ENCODE data around the gene MOBP. TPM values are rescaled to one million over a fixed set of nuclear protein-coding genes. Genes with fewer than 3 reads are reported as not detected.

The MOBP gene
- total and polyA plus RNA-seq, 2 of the 8 experiments (the other 6 are each of a cell fraction or from before 2014, with no cell fraction given) = 0.06 to 0.50 TPM

DNA sequence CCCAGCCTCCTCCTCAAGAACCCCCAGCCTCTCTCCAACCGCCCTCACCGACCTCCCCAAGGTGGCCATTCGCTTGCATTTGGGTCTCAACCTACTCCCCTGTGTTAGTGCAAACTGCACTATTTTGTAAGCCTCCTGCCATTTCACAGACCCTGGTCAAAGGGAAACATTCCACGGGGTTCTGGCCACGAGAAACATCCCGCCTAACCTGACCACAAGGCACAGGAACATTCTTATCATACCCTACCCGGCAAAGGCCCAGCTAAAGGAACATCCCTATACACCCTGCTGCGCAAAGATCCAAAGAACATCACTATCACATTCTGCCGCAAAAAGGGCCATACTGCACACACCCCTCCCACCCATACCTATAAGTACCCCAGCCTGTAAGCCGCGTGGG is 38.0 kb upstream of the MOBP start (continued):
- TF ChIP-seq, protein P1, sequence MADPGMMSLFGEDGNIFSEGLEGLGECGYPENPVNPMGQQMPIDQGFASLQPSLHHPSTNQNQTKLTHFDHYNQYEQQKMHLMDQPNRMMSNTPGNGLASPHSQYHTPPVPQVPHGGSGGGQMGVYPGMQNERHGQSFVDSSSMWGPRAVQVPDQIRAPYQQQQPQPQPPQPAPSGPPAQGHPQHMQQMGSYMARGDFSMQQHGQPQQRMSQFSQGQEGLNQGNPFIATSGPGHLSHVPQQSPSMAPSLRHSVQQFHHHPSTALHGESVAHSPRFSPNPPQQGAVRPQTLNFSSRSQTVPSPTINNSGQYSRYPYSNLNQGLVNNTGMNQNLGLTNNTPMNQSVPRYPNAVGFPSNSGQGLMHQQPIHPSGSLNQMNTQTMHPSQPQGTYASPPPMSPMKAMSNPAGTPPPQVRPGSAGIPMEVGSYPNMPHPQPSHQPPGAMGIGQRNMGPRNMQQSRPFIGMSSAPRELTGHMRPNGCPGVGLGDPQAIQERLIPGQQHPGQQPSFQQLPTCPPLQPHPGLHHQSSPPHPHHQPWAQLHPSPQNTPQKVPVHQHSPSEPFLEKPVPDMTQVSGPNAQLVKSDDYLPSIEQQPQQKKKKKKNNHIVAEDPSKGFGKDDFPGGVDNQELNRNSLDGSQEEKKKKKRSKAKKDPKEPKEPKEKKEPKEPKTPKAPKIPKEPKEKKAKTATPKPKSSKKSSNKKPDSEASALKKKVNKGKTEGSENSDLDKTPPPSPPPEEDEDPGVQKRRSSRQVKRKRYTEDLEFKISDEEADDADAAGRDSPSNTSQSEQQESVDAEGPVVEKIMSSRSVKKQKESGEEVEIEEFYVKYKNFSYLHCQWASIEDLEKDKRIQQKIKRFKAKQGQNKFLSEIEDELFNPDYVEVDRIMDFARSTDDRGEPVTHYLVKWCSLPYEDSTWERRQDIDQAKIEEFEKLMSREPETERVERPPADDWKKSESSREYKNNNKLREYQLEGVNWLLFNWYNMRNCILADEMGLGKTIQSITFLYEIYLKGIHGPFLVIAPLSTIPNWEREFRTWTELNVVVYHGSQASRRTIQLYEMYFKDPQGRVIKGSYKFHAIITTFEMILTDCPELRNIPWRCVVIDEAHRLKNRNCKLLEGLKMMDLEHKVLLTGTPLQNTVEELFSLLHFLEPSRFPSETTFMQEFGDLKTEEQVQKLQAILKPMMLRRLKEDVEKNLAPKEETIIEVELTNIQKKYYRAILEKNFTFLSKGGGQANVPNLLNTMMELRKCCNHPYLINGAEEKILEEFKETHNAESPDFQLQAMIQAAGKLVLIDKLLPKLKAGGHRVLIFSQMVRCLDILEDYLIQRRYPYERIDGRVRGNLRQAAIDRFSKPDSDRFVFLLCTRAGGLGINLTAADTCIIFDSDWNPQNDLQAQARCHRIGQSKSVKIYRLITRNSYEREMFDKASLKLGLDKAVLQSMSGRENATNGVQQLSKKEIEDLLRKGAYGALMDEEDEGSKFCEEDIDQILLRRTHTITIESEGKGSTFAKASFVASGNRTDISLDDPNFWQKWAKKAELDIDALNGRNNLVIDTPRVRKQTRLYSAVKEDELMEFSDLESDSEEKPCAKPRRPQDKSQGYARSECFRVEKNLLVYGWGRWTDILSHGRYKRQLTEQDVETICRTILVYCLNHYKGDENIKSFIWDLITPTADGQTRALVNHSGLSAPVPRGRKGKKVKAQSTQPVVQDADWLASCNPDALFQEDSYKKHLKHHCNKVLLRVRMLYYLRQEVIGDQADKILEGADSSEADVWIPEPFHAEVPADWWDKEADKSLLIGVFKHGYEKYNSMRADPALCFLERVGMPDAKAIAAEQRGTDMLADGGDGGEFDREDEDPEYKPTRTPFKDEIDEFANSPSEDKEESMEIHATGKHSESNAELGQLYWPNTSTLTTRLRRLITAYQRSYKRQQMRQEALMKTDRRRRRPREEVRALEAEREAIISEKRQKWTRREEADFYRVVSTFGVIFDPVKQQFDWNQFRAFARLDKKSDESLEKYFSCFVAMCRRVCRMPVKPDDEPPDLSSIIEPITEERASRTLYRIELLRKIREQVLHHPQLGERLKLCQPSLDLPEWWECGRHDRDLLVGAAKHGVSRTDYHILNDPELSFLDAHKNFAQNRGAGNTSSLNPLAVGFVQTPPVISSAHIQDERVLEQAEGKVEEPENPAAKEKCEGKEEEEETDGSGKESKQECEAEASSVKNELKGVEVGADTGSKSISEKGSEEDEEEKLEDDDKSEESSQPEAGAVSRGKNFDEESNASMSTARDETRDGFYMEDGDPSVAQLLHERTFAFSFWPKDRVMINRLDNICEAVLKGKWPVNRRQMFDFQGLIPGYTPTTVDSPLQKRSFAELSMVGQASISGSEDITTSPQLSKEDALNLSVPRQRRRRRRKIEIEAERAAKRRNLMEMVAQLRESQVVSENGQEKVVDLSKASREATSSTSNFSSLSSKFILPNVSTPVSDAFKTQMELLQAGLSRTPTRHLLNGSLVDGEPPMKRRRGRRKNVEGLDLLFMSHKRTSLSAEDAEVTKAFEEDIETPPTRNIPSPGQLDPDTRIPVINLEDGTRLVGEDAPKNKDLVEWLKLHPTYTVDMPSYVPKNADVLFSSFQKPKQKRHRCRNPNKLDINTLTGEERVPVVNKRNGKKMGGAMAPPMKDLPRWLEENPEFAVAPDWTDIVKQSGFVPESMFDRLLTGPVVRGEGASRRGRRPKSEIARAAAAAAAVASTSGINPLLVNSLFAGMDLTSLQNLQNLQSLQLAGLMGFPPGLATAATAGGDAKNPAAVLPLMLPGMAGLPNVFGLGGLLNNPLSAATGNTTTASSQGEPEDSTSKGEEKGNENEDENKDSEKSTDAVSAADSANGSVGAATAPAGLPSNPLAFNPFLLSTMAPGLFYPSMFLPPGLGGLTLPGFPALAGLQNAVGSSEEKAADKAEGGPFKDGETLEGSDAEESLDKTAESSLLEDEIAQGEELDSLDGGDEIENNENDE (IDR thresholded peaks at IDR 0.05; ENCODE audit: insufficient replicate concordance, low read length) = no peak
- TF ChIP-seq SP4 (IDR thresholded peaks at IDR 0.05; ENCODE audit: low read length) (no peak), BRCA1 (IDR thresholded peaks at IDR 0.05; ENCODE audit: low read depth, low read length) (no peak), POU5F1 (IDR thresholded peaks at IDR 0.05; ENCODE audit: low read depth, low read length) (no peak)

All from H1 (cell line).